Measurements from ENCODE around the gene MPZL3. TPM values are rescaled to one million over a fixed set of nuclear protein-coding genes. Genes with fewer than 3 reads are reported as not detected.

Gene MPZL3
- total RNA-seq, 6 experiments from 2014 or later, result 2.7 to 9.3 (median 6.8) TPM

DNA sequence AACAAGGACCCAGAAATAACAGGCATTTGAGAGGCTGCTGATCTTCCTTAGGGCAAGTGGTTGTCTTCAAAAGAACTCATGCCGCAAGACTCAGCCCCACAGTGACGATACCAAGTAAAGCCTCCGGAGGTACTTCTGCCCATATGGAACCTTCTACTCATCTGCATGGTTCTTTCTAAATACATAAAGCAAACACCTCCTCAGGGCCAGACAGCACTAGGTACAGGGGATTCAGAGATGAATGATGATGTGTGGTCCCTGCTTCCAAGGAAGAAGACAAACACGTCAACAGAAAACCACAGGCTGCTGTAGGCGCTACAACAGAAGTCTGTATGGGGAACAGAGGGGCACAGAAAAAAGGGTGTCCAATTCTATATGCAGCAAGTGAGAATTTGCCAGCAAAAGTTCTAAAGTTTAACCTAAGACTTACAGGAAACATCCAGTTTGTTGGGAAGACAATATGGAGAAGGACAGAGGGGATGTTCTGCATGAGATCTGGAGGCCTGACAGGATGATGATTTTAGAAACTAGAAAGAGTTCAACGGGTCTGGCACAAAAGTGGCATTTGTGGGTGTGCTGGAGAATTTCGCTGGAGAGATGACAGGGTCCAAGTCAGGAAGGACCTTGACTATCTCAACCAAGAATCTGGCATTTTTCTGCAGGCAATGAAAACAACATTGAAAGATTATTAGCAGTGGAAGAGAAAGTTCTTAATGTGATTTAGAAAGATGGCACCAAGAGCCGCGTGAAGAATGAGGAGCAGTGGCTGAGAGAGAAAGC, 51.1 kb downstream of the MPZL3 start:
- ATAC-seq (no peak), DNase-seq (no peak)
- intact Hi-C loops (cut with DNase I), result no loop called here
- Histone ChIP-seq H3K27me3 (no peaks in the 10 kb centered on the region), H3K36me3 (no peaks in the 10 kb centered on the region), H3K4me1 (peaks cover 0 to 39% (median 15%) of the 10 kb centered on the region in 4 donors), H3K9me3 (no peaks in the 10 kb centered on the region), H3K27ac (no peak overlapping the region), H3K4me3 (no peak overlapping the region)
- WGBS (ENCODE audit: insufficient coverage, low coverage, low lambda C conversion rate, missing lambda C conversion rate), result 76% methylated on average over 6 of the region's 9 CpGs
- no peak for TF ChIP-seq POLR2A (IDR thresholded peaks at IDR 0.05)
- TF ChIP-seq, protein P1, sequence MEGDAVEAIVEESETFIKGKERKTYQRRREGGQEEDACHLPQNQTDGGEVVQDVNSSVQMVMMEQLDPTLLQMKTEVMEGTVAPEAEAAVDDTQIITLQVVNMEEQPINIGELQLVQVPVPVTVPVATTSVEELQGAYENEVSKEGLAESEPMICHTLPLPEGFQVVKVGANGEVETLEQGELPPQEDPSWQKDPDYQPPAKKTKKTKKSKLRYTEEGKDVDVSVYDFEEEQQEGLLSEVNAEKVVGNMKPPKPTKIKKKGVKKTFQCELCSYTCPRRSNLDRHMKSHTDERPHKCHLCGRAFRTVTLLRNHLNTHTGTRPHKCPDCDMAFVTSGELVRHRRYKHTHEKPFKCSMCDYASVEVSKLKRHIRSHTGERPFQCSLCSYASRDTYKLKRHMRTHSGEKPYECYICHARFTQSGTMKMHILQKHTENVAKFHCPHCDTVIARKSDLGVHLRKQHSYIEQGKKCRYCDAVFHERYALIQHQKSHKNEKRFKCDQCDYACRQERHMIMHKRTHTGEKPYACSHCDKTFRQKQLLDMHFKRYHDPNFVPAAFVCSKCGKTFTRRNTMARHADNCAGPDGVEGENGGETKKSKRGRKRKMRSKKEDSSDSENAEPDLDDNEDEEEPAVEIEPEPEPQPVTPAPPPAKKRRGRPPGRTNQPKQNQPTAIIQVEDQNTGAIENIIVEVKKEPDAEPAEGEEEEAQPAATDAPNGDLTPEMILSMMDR (IDR thresholded peaks at IDR 0.05), result no peak

DNA sequence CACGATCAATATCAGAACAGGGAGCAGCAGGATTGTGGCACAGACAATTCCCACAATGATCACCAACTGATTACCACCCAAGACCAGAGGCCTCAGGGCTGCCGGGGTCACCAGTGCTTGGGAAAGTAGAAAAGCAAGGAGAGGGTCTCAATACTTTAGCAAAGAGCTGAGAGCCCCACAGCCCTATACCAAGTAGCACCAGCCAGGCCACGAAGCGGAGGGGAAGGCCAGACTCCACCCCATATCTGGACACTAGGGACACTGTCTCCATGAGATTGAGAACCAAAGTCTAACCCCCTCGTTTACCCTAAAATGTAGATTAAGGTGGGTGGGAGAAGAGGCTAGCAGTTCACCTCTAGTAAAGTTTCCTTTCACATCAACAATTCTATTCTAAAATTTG, 51.7 kb downstream of the MPZL3 start:
- no peak for DNase-seq
- intact Hi-C loops (cut with DNase I), result no loop called here
- no peak for ATAC-seq
- H3K4me3 ChIP-seq, result no peak overlapping the region
- H3K9me3 ChIP-seq, result no peaks in the 10 kb centered on the region
- H3K4me1 ChIP-seq, result peaks cover 0 to 35% (median 15%) of the 10 kb centered on the region in 4 donors
- H3K27me3 ChIP-seq, result no peaks in the 10 kb centered on the region
- TF ChIP-seq POLR2A (IDR thresholded peaks at IDR 0.05), result no peak
- TF ChIP-seq, protein P1 (IDR thresholded peaks at IDR 0.05), result no peak
- no peaks in the 10 kb centered on the region for H3K36me3 ChIP-seq
- 60% methylated on average over 1 of the region's 5 CpGs for WGBS (ENCODE audit: insufficient coverage, low coverage, low lambda C conversion rate, missing lambda C conversion rate)
- no peak overlapping the region for H3K27ac ChIP-seq

DNA sequence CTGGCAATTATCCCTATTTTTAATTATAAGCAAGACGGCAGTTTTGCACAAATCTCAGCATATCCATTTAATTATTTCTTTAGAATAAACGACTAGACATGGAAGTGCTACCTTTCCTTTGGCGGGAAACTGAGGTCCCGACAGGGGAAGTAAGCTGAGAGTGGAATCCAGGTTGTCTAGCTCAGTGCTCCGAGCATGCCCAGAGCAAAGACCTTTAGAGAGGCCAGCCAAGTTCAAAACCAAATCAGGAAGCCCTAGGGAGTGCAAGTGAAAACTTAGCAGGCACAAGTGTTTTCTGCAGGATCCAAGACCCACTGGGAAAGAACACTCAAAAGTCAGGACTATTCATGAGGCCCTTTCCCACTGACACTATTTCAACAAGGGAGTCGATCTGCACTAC, 53.0 kb downstream of the MPZL3 start:
- ATAC-seq (peak in 2 of 4 donors; percentile 8 to 25), DNase-seq (peak in 1 of 3 donors; percentile 64)
- Histone ChIP-seq H3K9me3 (no peaks in the 10 kb centered on the region), H3K4me3 (no peak overlapping the region), H3K4me1 (peaks cover 0 to 47% (median 19%) of the 10 kb centered on the region in 4 donors), H3K27ac (peak overlapping the region in 2 of 3 donors; percentile 35 to 48), H3K36me3 (no peaks in the 10 kb centered on the region), H3K27me3 (no peaks in the 10 kb centered on the region)
- 52% methylated on average over 6 of the region's 6 CpGs for WGBS (ENCODE audit: insufficient coverage, low coverage, low lambda C conversion rate, missing lambda C conversion rate)
- no peak for TF ChIP-seq POLR2A (IDR thresholded peaks at IDR 0.05)
- TF ChIP-seq, protein P1 (IDR thresholded peaks at IDR 0.05), result no peak
- intact Hi-C loops (cut with DNase I), result loop anchor here in 1 of 2 donors (5.0 kb wide), 1 partner anchor 93 kb away; no protein-coding TSS in a partner anchor

DNA sequence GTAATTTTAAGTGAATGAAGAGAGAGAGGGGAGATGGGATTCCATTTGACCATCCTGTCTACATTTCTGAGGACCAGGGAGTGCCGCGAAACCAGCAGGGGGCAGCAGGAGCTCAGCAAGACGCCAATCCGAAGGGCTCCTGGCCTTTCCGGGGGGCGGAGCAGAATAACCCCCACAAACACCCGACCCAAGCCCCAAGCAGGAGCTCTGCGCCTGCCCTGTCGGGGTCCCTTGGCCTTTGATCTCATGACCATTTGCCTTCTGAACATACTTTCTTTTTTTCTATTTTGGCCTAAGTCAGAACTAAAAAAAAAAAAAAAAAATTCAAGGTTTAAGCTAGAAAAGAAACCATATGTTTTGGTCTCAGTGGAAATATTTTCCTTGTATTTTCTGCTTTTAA, 53.8 kb downstream of the MPZL3 start:
- peak overlapping the region in 1 of 3 donors; percentile 36 for H3K4me3 ChIP-seq
- peak; percentile 47 to 62 (median 54) for ATAC-seq
- peaks cover 0 to 51% (median 20%) of the 10 kb centered on the region in 4 donors for H3K4me1 ChIP-seq
- peak overlapping the region in 2 of 3 donors; percentile 35 to 48 for H3K27ac ChIP-seq
- WGBS (ENCODE audit: insufficient coverage, low coverage, low lambda C conversion rate, missing lambda C conversion rate), result 2% methylated on average over 9 of the region's 9 CpGs
- intact Hi-C loops (cut with DNase I), result loop anchor here in 1 of 2 donors (5.0 kb wide), 1 partner anchor 94 kb away; no protein-coding TSS in a partner anchor
- peak; percentile 83 to 85 (median 84) for DNase-seq
- no peaks in the 10 kb centered on the region for H3K27me3 ChIP-seq
- no peaks in the 10 kb centered on the region for H3K9me3 ChIP-seq
- TF ChIP-seq, protein P1 (IDR thresholded peaks at IDR 0.05), result peak; percentile 79 to 93 (median 92)
- no peak for TF ChIP-seq POLR2A (IDR thresholded peaks at IDR 0.05)
- H3K36me3 ChIP-seq, result no peaks in the 10 kb centered on the region
